PC-3 (cell line): Measurements from ENCODE around the gene ABCA7. TPM values are rescaled to one million over a fixed set of nuclear protein-coding genes. Genes with fewer than 3 reads are reported as not detected.

Experiments
- ATAC-seq: fragments of 200-7000 bp; cut with Tn5 transposase; 2 replicates; pipeline ENCODE4 v1.9.1; 2020; ENCODE audit warnings: mild to moderate bottlenecking, moderate library complexity
- BruUV-seq: library from RNA; stranded (reverse); fragments of 400-500 nt; replicated peaks from 2 replicates; lab custom pipeline; 2021; lab: Mats Ljungman, UMichigan
- CTCF ChIA-PET: fragments of 300-600 bp; sonication (Branson Sonifier 250); formaldehyde crosslinking; loops from one replicate; lab custom pipeline; 2022; ENCODE audit warnings: antibody characterized with exemption; lab: Charles Lee
- POLR2A ChIA-PET: fragments of 300-600 bp; sonication (Branson Sonifier 250); formaldehyde crosslinking; loops from one replicate; lab custom pipeline; 2022; ENCODE audit warnings: antibody characterized with exemption; ENCODE audit not compliant: unreplicated experiment; lab: Charles Lee
- DNase-seq: peaks from one replicate; pipeline ENCODE4 v3.0.0-alpha.2; 2015
- H2AFZ ChIP-seq: fragments of 300-600 bp; sonication (generic); 2 replicates; pipeline ENCODE4 v1.6.0; 2016; ENCODE audit warnings: antibody characterized with exemption, low read length
- H3F3A ChIP-seq: fragments of 300-600 bp; sonication (generic); one replicate; pipeline ENCODE4 v1.6.0; 2017; ENCODE audit warnings: antibody characterized with exemption, low read length, control low read depth, mild to moderate bottlenecking; ENCODE audit not compliant: unreplicated experiment
- H3K27ac ChIP-seq: fragments of 300-600 bp; sonication (generic); 2 replicates; pipeline ENCODE4 v1.5.1; 2016; ENCODE audit warnings: mild to moderate bottlenecking, low read length
- H3K27me3 ChIP-seq: fragments of 300-600 bp; sonication (generic); 2 replicates; pipeline ENCODE4 v1.6.1; 2016; ENCODE audit warnings: low read length, mixed read lengths
- H3K36me3 ChIP-seq: fragments of 300-600 bp; sonication (generic); 2 replicates; pipeline ENCODE4 v1.6.1; 2016; ENCODE audit warnings: low read depth, mixed run types, low read length, mixed read lengths
- H3K4me1 ChIP-seq: fragments of 300-600 bp; sonication (generic); 2 replicates; pipeline ENCODE4 v1.5.1; 2016; ENCODE audit warnings: low read length; ENCODE audit not compliant: insufficient read depth
- H3K4me2 ChIP-seq: fragments of 300-600 bp; sonication (generic); 2 replicates; pipeline ENCODE4 v1.6.0; 2016; ENCODE audit warnings: low read length
- H3K4me3 ChIP-seq: fragments of 300-600 bp; sonication (generic); 2 replicates; pipeline ENCODE4 v1.5.1; 2016; ENCODE audit warnings: mild to moderate bottlenecking, low read length, mixed read lengths
- H3K79me2 ChIP-seq: fragments of 300-600 bp; sonication (generic); 2 replicates; pipeline ENCODE4 v1.6.1; 2017; ENCODE audit warnings: low read length, mixed read lengths
- H3K9ac ChIP-seq: fragments of 300-600 bp; sonication (generic); 2 replicates; pipeline ENCODE4 v1.6.0; 2016; ENCODE audit warnings: mild to moderate bottlenecking, low read length
- H3K9me2 ChIP-seq: fragments of 300-600 bp; sonication (generic); replicated peaks from 2 replicates; pipeline ENCODE4 v1.6.1; 2016; ENCODE audit warnings: mixed run types, low read length, mixed read lengths
- H3K9me3 ChIP-seq: fragments of 300-600 bp; sonication (generic); 2 replicates; pipeline ENCODE4 v1.6.1; 2016; ENCODE audit warnings: low read length, mixed read lengths
- H4K20me1 ChIP-seq: fragments of 300-600 bp; sonication (generic); 2 replicates; pipeline ENCODE4 v1.6.1; 2016; ENCODE audit warnings: low read length, mixed read lengths
- CTCF ChIP-seq: fragments of 300-600 bp; sonication (generic); conservative IDR thresholded peaks from 2 replicates; pipeline ENCODE4 v1.5.1; 2017; ENCODE audit warnings: antibody characterized with exemption, low read depth, mild to moderate bottlenecking, low read length
- EZH2 ChIP-seq: fragments of 300-600 bp; sonication (generic); IDR thresholded peaks from one replicate; pipeline ENCODE4 v1.6.1; 2017; ENCODE audit warnings: antibody characterized with exemption, mild to moderate bottlenecking, low read length; ENCODE audit not compliant: unreplicated experiment
- EZH2phosphoT487 ChIP-seq: fragments of 300-600 bp; sonication (generic); IDR thresholded peaks from 2 replicates; pipeline ENCODE4 v1.6.1; 2018; ENCODE audit warnings: mild to moderate bottlenecking, antibody characterized with exemption, low read length, borderline replicate concordance
- intact Hi-C: fragments of 100-400 bp; cut with micrococcal nuclease; formaldehyde crosslinking; loops from 2 replicates; pipeline ENCODE4 v1.9.0; 2023
- total RNA-seq: library from RNA; depleted of rRNA; stranded (reverse); fragments of >200 nt; gene quantifications from 2 replicates; pipeline ENCODE4 v1.2.3, GENCODE V29; 2014

The ABCA7 gene
- total RNA-seq, 1 experiment from 2014 or later: 27.3 TPM

- no peak overlapping the region for H3K4me2 ChIP-seq
- no peak overlapping the region for H3K4me3 ChIP-seq
- H4K20me1 ChIP-seq: peaks cover 3% of the 10 kb centered on the region; the same call in 1 of the 2 replicates
- peaks cover 6% of the 10 kb centered on the region; the same call in 1 of the 2 replicates for H3K79me2 ChIP-seq
- BruUV-seq: no TSS peak
- ChIA-PET POLR2A (no interaction called here), CTCF (no interaction called here)
- DNase-seq (no peak), ATAC-seq (no peak)
- H3K9ac ChIP-seq: no peak overlapping the region
- intact Hi-C loops: loop anchor here (10.0 kb wide), 1 partner anchor 66 kb away; the partner anchor contains the start of gene SBNO2
- no peak overlapping the region for H2AFZ ChIP-seq
- H3K4me1 ChIP-seq: peaks cover 5% of the 10 kb centered on the region
- H3F3A ChIP-seq: peaks cover 4% of the 10 kb centered on the region
- H3K36me3 ChIP-seq: no peaks in the 10 kb centered on the region; the same call in 1 of the 2 replicates
- no peak for TF ChIP-seq CTCF
- no peak for TF ChIP-seq EZH2phosphoT487
- TF ChIP-seq EZH2: no peak
- no peaks in the 10 kb centered on the region for H3K9me3 ChIP-seq
- no peak overlapping the region for H3K27ac ChIP-seq
- no peaks in the 10 kb centered on the region for H3K27me3 ChIP-seq
- no peaks in the 10 kb centered on the region for H3K9me2 ChIP-seq
These were observed 68.6 kb downstream of the ABCA7 start for GRCh38 chr19:1108291-1109031.

DNA sequence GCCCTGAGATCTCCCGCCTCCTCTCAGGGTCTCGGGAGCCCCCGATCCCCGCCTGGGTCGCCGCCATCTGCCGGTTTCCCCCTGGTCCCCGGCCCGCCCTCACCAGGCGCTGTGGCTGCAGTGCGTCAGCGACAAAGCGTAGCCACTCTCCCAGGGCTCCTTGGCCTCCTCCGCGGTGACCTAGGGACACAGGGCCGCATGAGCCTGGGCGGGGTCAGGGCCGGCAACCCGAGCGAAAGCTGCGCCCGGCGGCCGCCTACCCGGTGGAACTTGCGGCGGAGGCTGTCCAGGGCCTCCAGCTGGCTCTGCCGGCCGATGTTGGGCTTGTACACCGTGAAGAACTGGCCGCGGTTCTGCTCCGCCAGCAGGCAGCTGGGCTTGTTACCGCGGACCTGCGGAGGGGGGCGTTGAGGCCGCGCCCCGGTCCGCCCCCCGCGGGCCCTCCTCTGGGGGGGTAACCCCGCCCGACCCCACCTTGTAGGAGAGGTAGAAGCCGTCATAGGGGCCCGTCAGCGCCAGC lies 69.2 kb downstream of the ABCA7 start:
- BruUV-seq: no TSS peak
- H4K20me1 ChIP-seq: peaks cover 3% of the 10 kb centered on the region; the same call in 1 of the 2 replicates
- no peaks in the 10 kb centered on the region for H3K27me3 ChIP-seq
- H3K9me3 ChIP-seq: no peaks in the 10 kb centered on the region
- ATAC-seq (no peak), DNase-seq (no peak)
- peaks cover 6% of the 10 kb centered on the region; the same call in 1 of the 2 replicates for H3K79me2 ChIP-seq
- H3K4me2 ChIP-seq: no peak overlapping the region
- no peak overlapping the region for H3K9ac ChIP-seq
- CTCF ChIA-PET: no interaction called here
- no peaks in the 10 kb centered on the region; the same call in 1 of the 2 replicates for H3K36me3 ChIP-seq
- POLR2A ChIA-PET: no interaction called here
- no peak overlapping the region for H3K27ac ChIP-seq
- no peaks in the 10 kb centered on the region for H3K9me2 ChIP-seq
- 0 out of 2 replicates have a peak, but pooled peaks cover 4% of the 10 kb centered on the region for H3K4me1 ChIP-seq
- intact Hi-C loops: loop anchor here (10.0 kb wide), 1 partner anchor 66 kb away; the partner anchor contains the start of gene SBNO2
- no peak overlapping the region for H2AFZ ChIP-seq
- peaks cover 4% of the 10 kb centered on the region for H3F3A ChIP-seq
- TF ChIP-seq EZH2phosphoT487 (no peak), CTCF (no peak), EZH2 (no peak)
- no peak overlapping the region for H3K4me3 ChIP-seq
